HT-29 (cell line): Measurements from ENCODE around the gene FBXO42. TPM values are rescaled to one million over a fixed set of nuclear protein-coding genes. Genes with fewer than 3 reads are reported as not detected.

ENCODE experiments used
- DNase-seq: peaks from one replicate; pipeline ENCODE4 v3.0.0-alpha.2; 2015; ENCODE audit warnings: low spot score
- total RNA-seq: library from RNA; depleted of rRNA; stranded (reverse); fragments of >200 nt; shearing (Covaris generic); gene quantifications from 2 replicates; pipeline ENCODE4 v1.2.3, GENCODE V29; 2014

Gene FBXO42
- total RNA-seq, 1 experiment from 2014 or later: 16.3 TPM

DNA sequence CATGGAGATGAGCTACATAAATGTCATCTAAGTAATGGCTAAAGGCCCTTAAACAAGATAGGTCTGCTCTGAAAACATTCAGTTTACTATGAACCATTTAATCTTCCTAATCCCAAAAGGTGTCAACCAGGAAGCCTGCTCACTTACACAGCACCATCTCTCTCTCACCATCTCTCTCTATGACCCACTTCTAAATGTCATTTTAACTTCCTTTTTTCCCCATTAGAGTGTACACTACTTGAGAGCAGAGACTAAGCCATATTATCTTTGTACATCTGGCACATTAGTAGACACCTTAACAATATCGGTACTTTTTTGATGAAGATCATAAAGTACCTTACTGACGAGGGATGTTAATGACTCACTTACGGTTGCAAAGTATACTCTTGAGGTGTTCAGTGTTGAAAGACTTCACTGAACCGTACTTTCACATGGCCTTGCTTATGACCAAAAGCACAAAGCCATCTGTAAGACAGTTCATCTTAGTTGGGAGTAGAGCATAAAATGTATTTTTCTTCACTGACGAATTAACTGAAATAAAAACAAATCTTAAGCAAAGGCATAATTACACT lies 25.4 kb downstream of the FBXO42 start:
- DNase-seq: no peak

DNA sequence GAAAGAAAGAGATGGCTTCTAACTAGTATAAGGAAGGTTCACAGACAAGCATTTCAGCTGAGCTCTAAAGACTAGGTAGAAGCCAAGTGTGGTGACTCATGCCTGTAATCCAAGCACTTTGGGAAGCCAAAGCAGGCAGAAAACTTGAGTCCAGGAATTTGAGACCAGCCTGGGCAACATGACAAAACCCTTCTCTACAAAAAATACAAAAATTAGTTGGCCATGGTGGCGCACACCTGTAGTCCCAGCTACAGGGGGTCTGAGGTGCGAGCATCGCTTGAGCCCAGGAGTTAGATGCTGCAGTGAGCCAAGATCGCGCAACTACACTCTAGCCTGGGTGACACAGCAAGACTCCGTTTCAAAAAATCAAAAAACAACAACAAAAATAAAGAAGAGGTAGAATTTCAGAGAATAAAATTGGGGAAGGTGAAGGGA lies 27.8 kb downstream of the FBXO42 start:
- no peak for DNase-seq

DNA sequence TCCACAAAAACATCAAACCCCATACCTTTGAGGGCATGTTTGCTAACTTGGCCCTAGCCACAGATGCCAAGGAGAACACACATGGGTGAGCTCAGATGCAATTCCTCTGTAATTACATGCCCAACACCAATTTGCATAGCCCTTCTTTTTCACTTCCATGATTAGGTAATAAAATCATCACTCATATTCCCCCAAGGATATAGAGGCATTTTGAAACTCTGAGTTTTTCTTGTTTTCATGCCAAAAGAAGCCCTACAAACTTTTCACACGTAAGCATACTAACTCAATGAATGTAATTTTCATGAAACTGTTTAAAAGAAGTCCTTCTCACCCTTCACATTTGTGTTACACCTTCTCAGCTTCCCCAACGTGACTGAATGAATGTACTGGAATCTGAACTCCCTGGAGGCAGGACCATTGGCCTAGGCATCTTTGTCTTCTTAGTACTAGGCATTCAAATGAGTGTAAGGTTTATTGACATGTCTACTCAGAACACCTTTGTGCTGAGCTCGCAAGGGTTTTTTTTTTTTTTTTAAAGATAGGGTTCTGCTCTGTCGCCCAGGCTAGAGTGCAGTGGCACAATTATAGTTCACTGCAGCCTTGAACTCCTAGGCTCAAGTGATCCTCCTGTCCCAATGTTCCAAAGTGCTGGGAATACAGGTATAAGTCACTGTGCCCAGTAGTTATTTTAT lies 31.0 kb downstream of the FBXO42 start:
- DNase-seq: no peak

DNA sequence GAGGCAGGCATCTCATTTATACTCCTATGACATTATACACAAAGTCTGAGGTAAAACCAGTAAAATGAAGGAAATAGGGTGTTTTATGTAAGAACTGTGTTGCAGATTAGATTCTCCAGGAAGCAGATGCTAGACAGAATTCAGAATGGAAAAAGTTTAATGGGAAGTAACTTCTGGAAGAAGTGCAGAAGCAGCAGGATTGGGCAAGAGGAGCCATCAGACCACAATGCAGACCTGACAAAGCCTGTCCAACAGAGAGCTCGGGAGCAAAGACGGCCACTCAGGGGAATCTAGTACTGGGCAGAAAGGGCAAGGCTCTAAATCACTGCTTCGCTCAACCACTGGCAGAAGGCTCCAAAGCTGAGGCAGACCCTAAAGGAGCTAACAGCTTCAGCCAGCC lies 33.7 kb downstream of the FBXO42 start:
- DNase-seq: no peak

DNA sequence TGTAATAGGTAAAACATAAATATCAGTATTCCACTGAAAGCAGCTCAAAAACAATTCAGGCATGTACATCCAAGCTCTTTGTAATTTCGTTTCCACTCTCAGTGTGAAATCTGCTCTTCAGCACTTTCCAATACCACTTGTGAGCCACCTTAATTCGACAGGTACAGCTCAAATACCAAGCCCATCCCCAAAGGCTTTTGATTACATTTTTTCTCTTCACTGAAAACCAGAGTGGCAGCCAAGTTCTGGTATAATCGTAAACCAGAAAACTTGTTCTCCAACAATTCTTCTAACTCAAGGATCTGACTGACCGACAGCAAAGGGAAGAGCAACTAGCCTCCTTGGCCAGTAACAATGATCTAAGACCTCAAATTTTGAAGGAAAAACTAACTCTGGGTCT lies 36.8 kb downstream of the FBXO42 start:
- DNase-seq: no peak

DNA sequence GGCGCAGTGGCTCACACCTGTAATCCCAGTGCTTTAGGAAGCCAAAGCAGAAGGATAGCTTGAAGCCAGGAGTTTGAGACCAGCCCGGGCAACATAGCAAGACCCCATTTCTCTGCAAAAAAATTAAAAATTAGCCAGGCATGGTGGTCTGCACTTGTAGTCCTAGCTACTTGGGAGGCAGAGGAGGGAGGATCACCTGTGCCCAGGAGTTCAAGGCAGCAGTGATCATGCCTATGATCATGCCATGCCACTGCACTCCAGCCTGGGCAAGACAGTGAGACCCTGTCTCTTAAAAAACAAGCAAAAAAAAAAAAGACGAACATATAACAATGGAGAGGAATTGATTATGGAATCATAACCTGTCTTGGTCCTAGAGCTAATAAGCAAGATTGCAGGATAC lies 45.1 kb downstream of the FBXO42 start:
- DNase-seq: no peak

DNA sequence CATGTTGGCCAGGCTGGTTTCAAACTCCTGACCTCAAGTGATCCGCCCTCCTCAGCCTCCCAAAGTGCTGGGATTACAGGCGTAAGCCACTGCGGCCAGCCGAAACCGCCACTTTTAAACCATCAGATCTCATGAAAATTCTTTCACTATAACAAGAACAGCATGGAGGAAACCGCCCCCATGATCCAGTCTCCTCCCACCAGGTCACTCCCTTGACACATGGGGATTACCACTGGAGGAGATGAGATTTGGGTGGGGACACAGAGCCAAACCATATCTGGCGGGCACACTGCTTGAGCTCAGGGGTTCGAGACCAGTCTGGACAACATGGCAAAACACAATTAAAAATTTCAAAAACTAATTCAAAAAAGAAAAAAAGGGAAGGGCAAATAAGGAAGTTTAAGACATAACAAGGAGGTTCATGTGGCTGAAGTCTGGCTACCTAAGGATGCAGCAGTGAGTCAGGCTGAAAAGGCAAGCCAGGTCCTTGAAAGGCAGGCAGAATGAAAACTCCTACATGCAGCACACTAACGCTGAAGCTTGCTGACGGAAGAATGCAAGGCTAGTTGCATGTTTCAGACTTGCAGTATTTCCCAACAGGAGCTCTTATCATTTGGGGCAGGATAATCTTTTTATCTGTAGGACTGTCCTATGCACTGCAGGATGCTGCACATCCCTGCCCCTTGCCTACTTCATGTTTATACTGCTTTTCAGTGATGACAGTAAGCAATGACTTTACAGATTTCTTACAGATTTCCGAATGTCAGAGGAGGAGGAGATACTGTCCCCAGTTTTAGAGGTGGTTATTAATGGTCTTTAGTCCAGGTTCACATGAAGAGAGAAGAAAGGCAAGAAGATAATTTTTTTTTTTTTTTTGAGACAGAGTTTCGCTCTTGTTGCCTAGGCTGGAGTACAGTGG lies 49.3 kb downstream of the FBXO42 start:
- no peak for DNase-seq

DNA sequence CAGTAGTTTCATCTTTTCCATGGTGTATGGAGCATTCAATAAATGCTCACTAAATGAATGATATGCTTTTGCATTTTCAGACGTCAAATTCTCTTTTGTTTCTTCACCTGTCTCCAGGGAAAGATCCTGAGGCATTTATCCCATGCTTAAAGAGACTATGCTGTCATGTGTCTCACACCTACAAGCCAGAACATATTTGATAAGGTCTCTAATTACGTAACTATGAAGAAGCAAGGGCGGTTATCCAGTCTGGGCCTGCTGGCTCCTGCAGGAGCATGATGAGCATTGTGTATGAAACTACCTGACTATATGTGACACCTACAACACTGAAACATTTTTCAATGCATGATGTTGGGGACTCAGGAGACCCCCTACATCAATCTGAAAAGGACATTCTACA lies 51.8 kb downstream of the FBXO42 start:
- DNase-seq: no peak

DNA sequence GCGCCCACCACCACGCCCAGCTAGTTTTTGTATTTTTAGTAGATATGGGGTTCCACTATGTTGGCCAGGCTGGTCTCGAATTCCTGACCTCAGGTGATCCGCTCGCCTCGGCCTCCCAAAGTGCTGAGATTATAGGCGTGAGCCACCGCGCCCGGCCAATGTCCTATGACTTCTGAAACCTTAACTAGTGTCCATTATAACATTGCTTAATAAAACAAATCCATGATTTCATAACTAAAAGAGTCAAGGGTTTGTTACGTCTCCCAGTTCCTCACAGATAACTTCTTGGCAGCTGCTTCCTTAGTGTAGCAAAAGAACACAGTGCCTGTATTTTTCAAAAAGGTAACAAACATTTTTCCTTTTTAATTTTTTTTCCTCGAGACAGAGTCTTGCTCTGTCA lies 53.6 kb downstream of the FBXO42 start:
- no peak for DNase-seq

DNA sequence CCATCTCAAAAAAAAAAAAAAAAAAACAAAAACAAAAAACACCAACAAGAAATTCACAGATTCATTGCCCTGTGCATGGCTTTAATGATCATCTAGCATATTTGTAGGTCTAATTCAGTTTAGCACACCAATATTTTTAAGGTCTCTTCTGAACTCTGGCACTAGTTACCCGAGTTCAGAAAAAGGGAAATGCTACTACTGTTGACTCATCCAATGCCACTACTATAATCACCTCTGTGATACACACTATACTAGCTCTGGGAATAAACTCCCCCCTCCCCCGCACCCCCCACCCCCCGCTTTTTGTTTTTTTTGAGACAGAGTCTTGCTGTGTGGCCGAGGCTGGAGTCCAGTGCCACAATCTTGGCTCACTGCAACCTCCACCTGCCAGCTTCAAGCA lies 55.6 kb downstream of the FBXO42 start:
- DNase-seq: no peak

DNA sequence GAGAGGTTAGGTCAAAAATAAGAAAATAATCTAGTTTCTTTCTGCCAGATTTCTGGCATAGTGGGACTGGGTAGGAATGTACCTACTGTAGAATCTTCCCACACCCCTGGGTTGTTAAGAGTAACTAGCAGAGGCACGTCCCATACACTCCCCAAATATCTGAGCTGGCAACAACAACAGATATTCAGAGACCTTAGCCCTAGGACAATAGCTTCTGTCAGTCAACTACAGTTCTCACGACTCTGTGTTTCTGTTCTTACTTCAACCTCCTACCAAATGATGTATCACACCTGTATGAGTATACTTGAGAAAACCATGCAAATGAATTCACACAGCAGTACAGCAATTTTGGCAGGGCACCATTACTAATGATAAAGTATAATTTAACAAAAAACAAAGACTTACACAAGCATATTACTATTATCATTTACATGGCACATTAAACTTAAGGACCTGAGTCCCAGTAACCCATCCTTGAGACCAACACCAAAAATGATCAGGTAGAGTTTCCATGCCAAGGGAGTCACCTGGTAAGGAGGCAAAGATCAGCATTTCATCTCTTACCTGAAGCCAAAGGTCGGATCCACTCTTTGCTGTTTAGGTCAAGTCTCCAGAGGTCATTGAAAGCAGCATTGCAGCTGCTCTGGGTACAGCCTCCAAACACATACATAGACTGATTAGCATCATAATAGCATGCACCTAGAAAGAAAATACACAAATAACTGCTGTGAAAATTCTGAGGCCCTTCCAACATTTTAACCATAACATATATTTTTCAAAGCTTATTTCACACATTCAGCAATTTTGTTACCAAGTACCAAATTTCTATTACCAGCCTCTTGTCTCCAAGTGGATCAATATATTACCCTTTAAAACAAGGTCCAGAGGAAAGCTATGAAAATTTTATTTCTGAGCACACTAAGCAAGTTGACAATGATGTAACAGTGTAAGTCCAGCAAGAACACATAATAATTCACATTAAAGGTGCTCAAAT lies 57.8 kb downstream of the FBXO42 start:
- no peak for DNase-seq

DNA sequence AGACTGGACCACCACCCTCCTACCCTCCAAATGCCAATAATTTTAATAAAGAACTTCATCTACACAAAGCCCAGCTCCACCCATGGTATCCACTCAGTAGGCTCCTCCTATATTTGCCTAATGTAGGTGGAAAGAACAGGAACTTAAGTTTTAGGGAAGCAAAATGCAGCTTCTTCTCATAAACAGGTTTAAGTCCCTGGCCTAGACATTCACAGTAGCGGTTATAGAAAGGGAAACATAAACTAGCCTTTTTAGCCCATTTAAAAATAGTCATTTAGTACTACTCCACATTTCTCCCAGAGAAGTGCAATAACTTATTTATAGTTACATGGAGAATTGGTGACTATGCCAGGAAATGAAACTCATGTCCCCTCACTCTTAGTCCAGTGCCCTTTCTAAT lies 58.7 kb downstream of the FBXO42 start:
- no peak for DNase-seq

DNA sequence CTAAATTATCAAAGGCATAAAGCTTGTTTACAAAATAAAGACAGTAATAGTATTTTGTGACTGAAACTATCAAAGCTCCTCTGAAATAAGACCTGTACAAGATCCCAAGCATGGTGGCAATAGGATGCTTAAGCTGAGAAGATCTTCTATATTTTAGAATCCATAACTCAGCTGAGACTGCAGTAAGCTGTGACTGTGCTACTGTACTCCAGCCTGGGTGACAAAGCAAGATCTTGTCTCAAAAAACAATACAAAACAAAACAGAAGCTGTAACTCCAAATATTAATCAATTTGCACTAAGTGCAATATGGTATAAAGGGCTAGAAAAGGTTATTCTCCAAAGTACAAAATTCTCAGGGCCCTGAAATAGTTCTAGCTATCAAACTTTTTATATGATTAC lies 59.5 kb downstream of the FBXO42 start:
- DNase-seq: no peak

DNA sequence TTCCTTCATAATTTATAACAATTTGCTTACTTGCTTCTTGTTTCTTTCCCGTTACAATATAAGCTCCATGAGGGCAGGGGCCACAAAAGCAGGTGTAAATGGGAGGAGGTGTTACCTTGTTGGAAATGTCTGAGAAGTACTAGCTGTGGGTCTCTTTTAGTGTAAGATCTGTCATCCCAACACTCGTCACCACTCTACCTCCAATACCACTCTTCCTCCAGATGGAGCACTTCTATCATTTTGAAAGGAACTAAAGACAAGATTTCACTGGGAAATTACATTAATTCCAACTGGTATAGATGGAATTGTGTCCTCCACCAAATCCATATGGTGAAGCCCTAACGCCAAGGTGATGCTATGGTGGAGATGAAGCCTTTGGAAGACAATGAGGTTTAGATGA lies 62.3 kb downstream of the FBXO42 start:
- no peak for DNase-seq

DNA sequence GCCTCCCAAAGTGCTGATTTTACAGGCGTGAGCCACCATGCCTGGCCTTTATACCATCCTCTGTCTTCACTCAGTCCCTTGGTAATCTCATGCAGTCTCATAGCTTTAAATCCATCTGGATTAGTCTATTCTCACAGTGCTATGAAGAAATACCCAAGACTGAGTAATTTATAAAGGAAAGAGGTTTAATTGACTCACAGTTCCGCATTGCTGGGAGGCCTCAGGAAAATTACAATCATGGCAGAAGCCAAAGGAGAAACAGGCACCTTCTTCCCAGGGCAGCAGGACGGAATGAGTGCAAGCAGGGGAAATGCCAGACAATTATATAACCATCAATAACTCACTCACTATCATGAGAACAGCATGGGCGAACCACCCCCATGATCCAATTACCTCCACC lies 66.2 kb downstream of the FBXO42 start:
- DNase-seq: no peak

DNA sequence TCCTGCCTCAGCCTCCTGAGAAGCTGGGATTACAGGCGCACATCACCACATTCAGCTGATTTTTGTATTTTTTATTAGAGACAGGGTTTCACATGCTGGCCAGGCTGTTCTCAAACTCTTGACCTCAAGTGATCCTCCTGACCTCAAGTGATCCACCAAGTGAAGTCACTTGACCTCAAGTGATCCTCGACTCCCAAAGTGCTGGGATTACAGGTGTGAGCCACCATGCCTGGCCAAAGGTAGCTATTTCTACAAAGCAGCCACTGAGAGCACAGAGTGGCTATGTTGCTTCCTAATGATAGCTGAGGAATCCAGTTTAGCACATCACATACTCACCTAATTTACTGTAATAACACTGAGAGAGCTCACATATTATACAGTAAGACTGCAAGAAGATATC lies 70.5 kb downstream of the FBXO42 start:
- DNase-seq: no peak

DNA sequence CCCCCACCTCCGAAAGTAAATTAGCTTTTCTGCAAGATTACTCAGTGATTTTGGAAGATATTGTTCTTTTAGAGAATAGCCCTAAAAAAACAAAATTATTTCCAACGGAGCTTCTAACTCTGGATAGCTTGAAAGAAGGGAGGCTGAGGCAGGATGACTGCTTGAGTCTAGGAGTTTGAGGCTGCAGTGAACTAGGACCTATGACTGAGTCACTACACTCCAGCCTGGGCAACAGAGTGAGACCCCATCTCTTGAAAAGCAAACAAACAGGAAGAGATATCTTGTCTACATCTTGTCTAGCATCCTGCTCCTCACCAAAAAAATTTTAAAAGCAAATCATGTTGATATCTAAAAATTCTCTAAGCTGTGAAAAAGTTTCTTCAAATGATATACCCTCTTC lies 73.1 kb downstream of the FBXO42 start:
- no peak for DNase-seq

DNA sequence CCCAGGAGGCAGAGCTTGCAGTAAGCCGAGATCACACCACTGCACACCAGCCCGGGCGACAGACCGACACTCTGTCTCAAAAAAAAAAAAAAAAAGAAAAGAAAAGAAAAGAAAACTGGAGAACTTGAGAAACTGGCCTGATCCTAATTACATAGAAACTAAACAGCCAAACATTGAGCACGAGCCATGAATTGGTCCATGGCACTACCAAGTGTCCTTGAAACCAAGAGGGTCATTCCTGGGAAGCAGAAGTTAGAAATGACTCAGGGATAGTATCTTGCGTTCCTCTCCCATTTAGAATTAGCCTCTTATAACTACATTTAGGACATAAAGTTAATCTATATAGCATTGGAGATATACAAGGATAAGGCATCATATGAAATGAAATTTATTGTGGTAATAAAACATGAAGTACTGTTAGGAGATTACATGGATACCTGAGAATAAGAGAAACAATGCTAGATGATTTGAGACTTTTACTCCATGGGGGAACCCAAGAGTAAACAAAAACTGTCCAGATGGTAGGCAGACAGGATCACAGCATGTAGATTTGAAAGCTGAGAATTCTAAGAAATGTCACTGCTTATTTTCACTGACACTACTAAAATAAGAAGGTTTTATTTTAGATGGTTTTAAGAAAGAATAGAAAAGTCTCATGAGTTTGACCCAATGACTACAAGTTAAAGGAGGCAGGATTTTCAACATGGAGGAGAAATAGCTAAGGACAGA lies 75.8 kb downstream of the FBXO42 start:
- no peak for DNase-seq

DNA sequence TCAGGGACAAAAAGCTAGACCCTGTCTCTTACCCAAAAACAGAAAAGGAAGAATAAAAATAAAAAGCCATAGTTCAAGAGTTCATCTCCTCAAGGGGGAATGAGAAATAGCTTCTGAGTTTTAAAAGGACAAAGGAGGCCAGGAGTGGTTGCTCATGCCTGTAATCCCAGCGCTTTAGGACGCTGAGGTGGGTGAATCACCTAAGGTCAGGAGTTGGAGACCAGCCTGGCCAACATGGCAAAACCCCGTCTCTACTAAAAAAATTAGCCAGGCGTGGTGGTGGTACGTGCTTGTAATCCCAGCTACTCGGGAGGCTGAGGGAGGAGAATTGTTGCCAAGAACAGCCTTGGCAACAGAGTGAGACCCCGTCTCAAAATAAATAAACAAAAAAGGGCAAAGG lies 76.7 kb downstream of the FBXO42 start:
- DNase-seq: no peak

DNA sequence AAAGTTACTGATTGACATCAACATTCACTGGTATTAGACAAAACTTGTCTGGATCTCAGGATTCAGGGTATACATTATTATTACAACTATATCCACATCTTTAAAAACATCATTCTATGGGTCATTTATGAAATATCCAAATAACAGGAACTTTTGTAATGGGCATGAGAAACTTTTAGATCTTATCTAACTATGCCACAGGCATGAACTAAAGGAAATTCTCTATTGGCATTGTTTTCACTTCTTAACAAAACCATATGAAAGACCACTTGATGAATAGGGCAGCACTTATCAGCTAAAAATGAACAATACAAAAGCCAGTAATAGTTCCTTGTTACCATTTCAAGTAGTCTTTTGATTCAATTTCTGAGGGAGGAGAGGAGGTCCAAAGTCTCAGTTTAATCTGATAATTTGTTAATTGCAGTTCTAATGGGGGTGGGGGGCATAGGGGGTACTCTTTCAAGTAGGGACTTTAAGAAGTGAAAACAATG lies 84.5 kb downstream of the FBXO42 start:
- DNase-seq: no peak
